Measurements from ENCODE around the gene NSDHL.

DNA sequence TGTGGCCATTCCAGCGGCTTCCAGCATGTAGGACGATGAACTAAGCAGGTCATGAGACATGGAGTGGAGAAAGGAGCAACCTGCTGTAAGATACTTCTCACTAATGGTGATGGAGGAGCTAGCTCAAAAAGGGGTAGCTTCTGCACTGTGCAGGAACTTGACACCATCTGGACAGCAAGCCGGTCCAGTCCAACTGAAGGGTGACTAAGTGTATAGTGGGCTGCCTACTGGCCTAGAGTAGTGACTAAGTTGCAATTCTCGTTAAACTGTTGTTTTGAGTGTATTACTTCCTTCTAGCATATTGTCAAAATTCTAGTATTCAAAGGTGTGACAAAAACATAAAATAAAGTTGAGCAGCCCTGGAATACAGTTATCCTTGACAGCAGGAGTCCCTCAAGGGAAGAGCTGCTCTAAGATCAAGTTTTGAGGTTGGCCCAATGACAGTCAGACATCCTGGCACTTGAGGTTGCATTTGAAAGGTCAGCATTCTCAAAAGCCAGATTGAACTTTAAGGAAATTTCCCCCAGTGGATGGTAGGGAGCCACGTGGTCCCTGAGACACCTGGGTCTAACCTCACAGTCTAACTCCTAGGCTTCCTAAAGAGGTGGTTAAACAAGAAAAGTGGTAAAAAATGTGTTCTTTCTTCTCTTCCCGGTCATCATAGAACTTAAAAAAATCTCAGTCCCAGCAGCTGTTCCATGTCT, 8.3 kb upstream of the NSDHL start:
- TF ChIP-seq, protein P1, sequence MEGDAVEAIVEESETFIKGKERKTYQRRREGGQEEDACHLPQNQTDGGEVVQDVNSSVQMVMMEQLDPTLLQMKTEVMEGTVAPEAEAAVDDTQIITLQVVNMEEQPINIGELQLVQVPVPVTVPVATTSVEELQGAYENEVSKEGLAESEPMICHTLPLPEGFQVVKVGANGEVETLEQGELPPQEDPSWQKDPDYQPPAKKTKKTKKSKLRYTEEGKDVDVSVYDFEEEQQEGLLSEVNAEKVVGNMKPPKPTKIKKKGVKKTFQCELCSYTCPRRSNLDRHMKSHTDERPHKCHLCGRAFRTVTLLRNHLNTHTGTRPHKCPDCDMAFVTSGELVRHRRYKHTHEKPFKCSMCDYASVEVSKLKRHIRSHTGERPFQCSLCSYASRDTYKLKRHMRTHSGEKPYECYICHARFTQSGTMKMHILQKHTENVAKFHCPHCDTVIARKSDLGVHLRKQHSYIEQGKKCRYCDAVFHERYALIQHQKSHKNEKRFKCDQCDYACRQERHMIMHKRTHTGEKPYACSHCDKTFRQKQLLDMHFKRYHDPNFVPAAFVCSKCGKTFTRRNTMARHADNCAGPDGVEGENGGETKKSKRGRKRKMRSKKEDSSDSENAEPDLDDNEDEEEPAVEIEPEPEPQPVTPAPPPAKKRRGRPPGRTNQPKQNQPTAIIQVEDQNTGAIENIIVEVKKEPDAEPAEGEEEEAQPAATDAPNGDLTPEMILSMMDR (IDR thresholded peaks at IDR 0.05; ENCODE audit: low read length): no peak
- no peak for TF ChIP-seq EZH2 (optimal IDR thresholded peaks at IDR 0.05; ENCODE audit: low read depth, low read length)
- TF ChIP-seq EZH2phosphoT487 (IDR thresholded peaks at IDR 0.05; ENCODE audit: low read length): no peak

All from MM.1S (cell line).